ENCODE results near the gene MAP3K2.

GRCh38 chr2:127392133-127392827, 4.5 kb upstream of the MAP3K2 start:
- TF ChIP-seq, protein P1, sequence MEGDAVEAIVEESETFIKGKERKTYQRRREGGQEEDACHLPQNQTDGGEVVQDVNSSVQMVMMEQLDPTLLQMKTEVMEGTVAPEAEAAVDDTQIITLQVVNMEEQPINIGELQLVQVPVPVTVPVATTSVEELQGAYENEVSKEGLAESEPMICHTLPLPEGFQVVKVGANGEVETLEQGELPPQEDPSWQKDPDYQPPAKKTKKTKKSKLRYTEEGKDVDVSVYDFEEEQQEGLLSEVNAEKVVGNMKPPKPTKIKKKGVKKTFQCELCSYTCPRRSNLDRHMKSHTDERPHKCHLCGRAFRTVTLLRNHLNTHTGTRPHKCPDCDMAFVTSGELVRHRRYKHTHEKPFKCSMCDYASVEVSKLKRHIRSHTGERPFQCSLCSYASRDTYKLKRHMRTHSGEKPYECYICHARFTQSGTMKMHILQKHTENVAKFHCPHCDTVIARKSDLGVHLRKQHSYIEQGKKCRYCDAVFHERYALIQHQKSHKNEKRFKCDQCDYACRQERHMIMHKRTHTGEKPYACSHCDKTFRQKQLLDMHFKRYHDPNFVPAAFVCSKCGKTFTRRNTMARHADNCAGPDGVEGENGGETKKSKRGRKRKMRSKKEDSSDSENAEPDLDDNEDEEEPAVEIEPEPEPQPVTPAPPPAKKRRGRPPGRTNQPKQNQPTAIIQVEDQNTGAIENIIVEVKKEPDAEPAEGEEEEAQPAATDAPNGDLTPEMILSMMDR (conservative IDR thresholded peaks at IDR 0.05): no peak
- TF ChIP-seq ZFX (IDR thresholded peaks at IDR 0.05): no peak
